ENCODE measurements around the gene CACNG7. TPM values are rescaled to one million over a fixed set of nuclear protein-coding genes. Genes with fewer than 3 reads are reported as not detected.

Gene CACNG7
- total RNA-seq, 1 experiment from 2014 or later, result 22.7 TPM

GRCh38 chr19:53912653-53913052, 3.6 kb downstream of the CACNG7 start:
- H2AFZ ChIP-seq (ENCODE audit: low read length), result no peak overlapping the region
- DNase-seq, result peak; percentile 85
- H3K4me2 ChIP-seq (ENCODE audit: insufficient read depth, insufficient read length, low read length), result no peak overlapping the region
- no peak overlapping the region for H2BK15ac ChIP-seq (ENCODE audit: low read depth, low read length)
- no peak overlapping the region for H2BK5ac ChIP-seq (ENCODE audit: insufficient read length, low read length)
- no peak overlapping the region for H4K5ac ChIP-seq (ENCODE audit: insufficient read length, low read depth, low read length)
- no CpG with 5 or more reads among the region's 18 CpGs for WGBS (ENCODE audit: extremely low coverage, insufficient read length, low lambda C conversion rate)
- no peaks in the 10 kb centered on the region for H3K4me1 ChIP-seq (ENCODE audit: insufficient read depth, low read length)
- H4K91ac ChIP-seq (ENCODE audit: insufficient read length, low read depth, low read length), result no peak overlapping the region
- H3K4ac ChIP-seq (ENCODE audit: low read depth, low read length), result no peak overlapping the region
- Mint-ChIP-seq H3K27ac (no peak overlapping the region; a peak in 1 of 7 replicates), H3K4me1 (peaks cover 16 to 25% of the 10 kb centered on the region in 2 experiments), H3K9me3 (no peaks in the 10 kb centered on the region), H3K36me3 (ENCODE audit: insufficient read depth in 1 of 3, low read depth in 3 of 3) (peaks cover 26 to 39% (median 32%) of the 10 kb centered on the region in 3 experiments), H3K4me3 (peak overlapping the region in 1 of 2 experiments; percentile 24; a peak in 2 of 5 replicates), H3K27me3 (ENCODE audit: low read depth) (peaks cover 45% of the 10 kb centered on the region)
- H3K18ac ChIP-seq (ENCODE audit: insufficient read length, low read depth, low read length), result no peak overlapping the region
- H2BK120ac ChIP-seq (ENCODE audit: low read depth, low read length, poor library complexity, severe bottlenecking), result no peak overlapping the region
- peaks cover 19% of the 10 kb centered on the region for H3K23me2 ChIP-seq (ENCODE audit: insufficient read length, low read depth, low read length, poor library complexity, severe bottlenecking)
- no peak overlapping the region for H3K56ac ChIP-seq (ENCODE audit: insufficient read length, low read depth, low read length)
- peak; percentile 94 for TF ChIP-seq CTCF (conservative IDR thresholded peaks at IDR 0.05)
- H4K8ac ChIP-seq (replicated peaks; ENCODE audit: insufficient read length, low read depth, low read length), result no peak overlapping the region
- no peaks in the 10 kb centered on the region for H4K20me1 ChIP-seq (ENCODE audit: control insufficient read depth, insufficient read depth, insufficient read length)
- H3T11ph ChIP-seq (ENCODE audit: low read length), result no peak overlapping the region
- H2BK20ac ChIP-seq (ENCODE audit: low read depth, low read length, poor library complexity, severe bottlenecking), result no peak overlapping the region
- no peaks in the 10 kb centered on the region for H3K79me1 ChIP-seq (ENCODE audit: insufficient read depth, low read depth, low read length, poor library complexity, severe bottlenecking)
- no peak overlapping the region for H3K23ac ChIP-seq (ENCODE audit: insufficient read length, low read depth, low read length)
- H3K14ac ChIP-seq (ENCODE audit: insufficient read depth, low read length), result no peak overlapping the region
- H3K9me3 ChIP-seq (ENCODE audit: control insufficient read depth, low read depth, low read length), result no peaks in the 10 kb centered on the region
- no peak overlapping the region for H3K27ac ChIP-seq (ENCODE audit: insufficient read length, low read depth, low read length)
- H3K79me2 ChIP-seq (ENCODE audit: insufficient read depth, low read length), result no peaks in the 10 kb centered on the region
- no peak overlapping the region for H2BK12ac ChIP-seq (ENCODE audit: insufficient read length, low read depth, low read length)
- no peaks in the 10 kb centered on the region; the same call in 1 of the 2 replicates for H3K27me3 ChIP-seq (ENCODE audit: insufficient read depth, low read length)
- H3K9ac ChIP-seq (ENCODE audit: extremely low read depth, insufficient read length, low read length), result no peak overlapping the region
- H2AK5ac ChIP-seq (ENCODE audit: insufficient read length, low read length), result no peak overlapping the region
